ENCODE results near the gene NPIPB6. TPM values are rescaled to one million over a fixed set of nuclear protein-coding genes. Genes with fewer than 3 reads are reported as not detected.

The NPIPB6 gene
- total RNA-seq, 1 donor from 2014 or later, result 3.1 TPM

GRCh38 chr16:28309811-28310311, 53.4 kb downstream of the NPIPB6 start:
- H3K4me1 Mint-ChIP-seq (ENCODE audit: low read depth, unreplicated experiment), result peaks cover 17% of the 10 kb centered on the region
- no peak for DNase-seq
- no peak overlapping the region for H3K4me3 Mint-ChIP-seq (ENCODE audit: unreplicated experiment)
- peaks cover 9% of the 10 kb centered on the region for H3K9me3 Mint-ChIP-seq (ENCODE audit: unreplicated experiment)
- H3K36me3 Mint-ChIP-seq (ENCODE audit: unreplicated experiment), result peaks cover 8% of the 10 kb centered on the region
- no peak overlapping the region for H3K27ac Mint-ChIP-seq (ENCODE audit: unreplicated experiment)
- TF ChIP-seq CTCF (IDR thresholded peaks at IDR 0.05; ENCODE audit: partially characterized antibody, unreplicated experiment), result no peak
- H3K27me3 Mint-ChIP-seq (ENCODE audit: unreplicated experiment), result peaks cover 6% of the 10 kb centered on the region

GRCh38 chr16:28308794-28309584, 54.3 kb downstream of the NPIPB6 start:
- Mint-ChIP-seq H3K4me1 (ENCODE audit: low read depth, unreplicated experiment) (peaks cover 17% of the 10 kb centered on the region), H3K27ac (ENCODE audit: unreplicated experiment) (no peak overlapping the region), H3K9me3 (ENCODE audit: unreplicated experiment) (peaks cover 9% of the 10 kb centered on the region), H3K4me3 (ENCODE audit: unreplicated experiment) (no peak overlapping the region), H3K27me3 (ENCODE audit: unreplicated experiment) (peaks cover 6% of the 10 kb centered on the region), H3K36me3 (ENCODE audit: unreplicated experiment) (peaks cover 8% of the 10 kb centered on the region)
- no peak for TF ChIP-seq CTCF (IDR thresholded peaks at IDR 0.05; ENCODE audit: partially characterized antibody, unreplicated experiment)
- no peak for DNase-seq

- Mint-ChIP-seq H3K4me1 (ENCODE audit: low read depth, unreplicated experiment) (peaks cover 17% of the 10 kb centered on the region), H3K27ac (ENCODE audit: unreplicated experiment) (no peak overlapping the region)
These were observed 55.4 kb downstream of the NPIPB6 start for GRCh38 chr16:28307936-28308335.

GRCh38 chr16:28304214-28304613, 59.1 kb downstream of the NPIPB6 start:
- no peak for TF ChIP-seq CTCF (IDR thresholded peaks at IDR 0.05; ENCODE audit: partially characterized antibody, unreplicated experiment)
- H3K4me1 Mint-ChIP-seq (ENCODE audit: low read depth, unreplicated experiment), result peaks cover 2% of the 10 kb centered on the region

More at GRCh38 chr16:28307936-28308335, 55.4 kb downstream of the NPIPB6 start:
- Mint-ChIP-seq H3K9me3 (ENCODE audit: unreplicated experiment) (peaks cover 9% of the 10 kb centered on the region), H3K4me3 (ENCODE audit: unreplicated experiment) (no peak overlapping the region), H3K36me3 (ENCODE audit: unreplicated experiment) (peaks cover 8% of the 10 kb centered on the region), H3K27me3 (ENCODE audit: unreplicated experiment) (peaks cover 7% of the 10 kb centered on the region)
- no peak for TF ChIP-seq CTCF (IDR thresholded peaks at IDR 0.05; ENCODE audit: partially characterized antibody, unreplicated experiment)
- DNase-seq, result no peak

GRCh38 chr16:28303132-28303531, 60.2 kb downstream of the NPIPB6 start:
- H3K4me1 Mint-ChIP-seq (ENCODE audit: low read depth, unreplicated experiment), result peaks cover 2% of the 10 kb centered on the region
- no peak overlapping the region for H3K4me3 Mint-ChIP-seq (ENCODE audit: unreplicated experiment)
- TF ChIP-seq CTCF (IDR thresholded peaks at IDR 0.05; ENCODE audit: partially characterized antibody, unreplicated experiment), result no peak
- peaks cover 3% of the 10 kb centered on the region for H3K27me3 Mint-ChIP-seq (ENCODE audit: unreplicated experiment)
- no peak overlapping the region for H3K27ac Mint-ChIP-seq (ENCODE audit: unreplicated experiment)
- H3K9me3 Mint-ChIP-seq (ENCODE audit: unreplicated experiment), result peaks cover 3% of the 10 kb centered on the region
- no peak for DNase-seq
- H3K36me3 Mint-ChIP-seq (ENCODE audit: unreplicated experiment), result peaks cover 8% of the 10 kb centered on the region

More at GRCh38 chr16:28304214-28304613, 59.1 kb downstream of the NPIPB6 start:
- Mint-ChIP-seq H3K4me3 (ENCODE audit: unreplicated experiment) (no peak overlapping the region), H3K36me3 (ENCODE audit: unreplicated experiment) (peaks cover 15% of the 10 kb centered on the region), H3K9me3 (ENCODE audit: unreplicated experiment) (peaks cover 5% of the 10 kb centered on the region), H3K27me3 (ENCODE audit: unreplicated experiment) (peaks cover 3% of the 10 kb centered on the region), H3K27ac (ENCODE audit: unreplicated experiment) (no peak overlapping the region)
- DNase-seq, result no peak
